ENCODE data around the gene TMC2.

DNA sequence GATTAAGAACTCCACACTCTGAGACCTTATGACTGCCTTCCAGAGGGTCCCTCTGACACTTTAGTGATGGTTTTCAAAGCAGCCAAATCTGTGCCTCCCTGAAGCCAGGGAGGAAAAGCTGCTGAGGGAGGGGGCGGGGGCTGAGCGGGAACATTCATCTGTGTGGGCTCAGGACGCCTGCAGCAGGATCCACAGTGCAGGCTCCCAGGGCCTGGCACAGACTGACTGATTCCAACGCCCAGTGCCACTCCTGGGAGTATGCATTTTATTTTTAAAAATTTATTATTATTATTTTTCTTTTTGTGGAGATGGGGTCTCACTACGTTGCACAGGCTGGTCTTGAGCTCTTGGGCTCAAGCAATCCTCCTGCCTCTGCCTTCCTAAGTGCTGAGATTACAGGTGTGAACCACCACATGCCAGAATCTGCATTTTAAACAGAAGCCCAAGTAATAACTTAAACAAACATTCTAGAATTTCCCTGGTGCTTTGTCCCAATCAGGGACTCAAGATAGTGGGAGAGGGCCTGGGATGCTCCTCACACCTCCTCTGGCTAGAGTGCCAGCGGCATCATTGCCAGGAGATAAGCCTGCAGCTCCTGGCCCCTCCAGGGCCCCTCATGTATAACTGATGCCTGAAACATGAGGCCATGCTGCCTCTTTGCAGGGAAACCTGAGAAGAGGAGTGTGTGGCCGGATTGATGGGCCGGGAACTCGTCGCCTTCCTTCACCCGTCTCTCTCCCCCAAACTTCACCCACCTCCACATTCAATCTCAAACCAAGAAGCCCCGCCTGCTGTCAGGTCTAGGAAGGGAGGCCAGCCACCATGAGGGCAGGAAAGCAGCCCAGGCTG lies 438 bp upstream of the TMC2 start:
- TF ChIP-seq, protein P1, sequence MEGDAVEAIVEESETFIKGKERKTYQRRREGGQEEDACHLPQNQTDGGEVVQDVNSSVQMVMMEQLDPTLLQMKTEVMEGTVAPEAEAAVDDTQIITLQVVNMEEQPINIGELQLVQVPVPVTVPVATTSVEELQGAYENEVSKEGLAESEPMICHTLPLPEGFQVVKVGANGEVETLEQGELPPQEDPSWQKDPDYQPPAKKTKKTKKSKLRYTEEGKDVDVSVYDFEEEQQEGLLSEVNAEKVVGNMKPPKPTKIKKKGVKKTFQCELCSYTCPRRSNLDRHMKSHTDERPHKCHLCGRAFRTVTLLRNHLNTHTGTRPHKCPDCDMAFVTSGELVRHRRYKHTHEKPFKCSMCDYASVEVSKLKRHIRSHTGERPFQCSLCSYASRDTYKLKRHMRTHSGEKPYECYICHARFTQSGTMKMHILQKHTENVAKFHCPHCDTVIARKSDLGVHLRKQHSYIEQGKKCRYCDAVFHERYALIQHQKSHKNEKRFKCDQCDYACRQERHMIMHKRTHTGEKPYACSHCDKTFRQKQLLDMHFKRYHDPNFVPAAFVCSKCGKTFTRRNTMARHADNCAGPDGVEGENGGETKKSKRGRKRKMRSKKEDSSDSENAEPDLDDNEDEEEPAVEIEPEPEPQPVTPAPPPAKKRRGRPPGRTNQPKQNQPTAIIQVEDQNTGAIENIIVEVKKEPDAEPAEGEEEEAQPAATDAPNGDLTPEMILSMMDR (IDR thresholded peaks at IDR 0.05) = no peak
- TF ChIP-seq POLR2A (IDR thresholded peaks at IDR 0.05) = no peak

All from Peyer's patch (tissue), 4 donors.